GM12865 (cell line): ENCODE measurements around the gene CAST.

ENCODE experiments used
- DNase-seq: peaks from one replicate; pipeline ENCODE4 v3.0.0; 2010; ENCODE audit warnings: low read depth
- H3K4me3 ChIP-seq: 2 replicates; pipeline ENCODE4 v1.5.1; 2011; ENCODE audit warnings: mild to moderate bottlenecking, low read depth, low read length, control low read depth
- CTCF ChIP-seq: IDR thresholded peaks from 2 replicates; pipeline ENCODE4 v1.5.1; 2011; ENCODE audit warnings: low read length, control low read depth, low read depth, inconsistent platforms; ENCODE audit not compliant: insufficient read depth; ENCODE audit errors: missing control alignments

Gene CAST

GRCh38 chr5:96636046-96636445, 26.1 kb upstream of the CAST start:
- no peak overlapping the region for H3K4me3 ChIP-seq
- TF ChIP-seq CTCF = no peak
- no peak for DNase-seq

- no peak overlapping the region for H3K4me3 ChIP-seq
- DNase-seq = no peak
- no peak for TF ChIP-seq CTCF
Measured at GRCh38 chr5:96636594-96636993, 25.6 kb upstream of the CAST start.

- no peak for TF ChIP-seq CTCF
- DNase-seq = no peak
- H3K4me3 ChIP-seq = no peak overlapping the region
Measured at GRCh38 chr5:96637196-96637595, 25.0 kb upstream of the CAST start.

GRCh38 chr5:96638561-96638960, 23.6 kb upstream of the CAST start:
- H3K4me3 ChIP-seq = no peak overlapping the region
- no peak for TF ChIP-seq CTCF
- no peak for DNase-seq

GRCh38 chr5:96640696-96641095, 21.5 kb upstream of the CAST start:
- no peak for DNase-seq
- no peak for TF ChIP-seq CTCF
- H3K4me3 ChIP-seq = no peak overlapping the region

- no peak for DNase-seq
- TF ChIP-seq CTCF = no peak
- no peak overlapping the region for H3K4me3 ChIP-seq
Measured at GRCh38 chr5:96641368-96642280, 20.6 kb upstream of the CAST start.

GRCh38 chr5:96642281-96642640, 19.9 kb upstream of the CAST start:
- no peak overlapping the region for H3K4me3 ChIP-seq
- TF ChIP-seq CTCF = no peak
- DNase-seq = no peak
